Type B pancreatic cell (in vitro differentiated cells): ENCODE measurements around the gene PAQR7. TPM values are rescaled to one million over a fixed set of nuclear protein-coding genes. Genes with fewer than 3 reads are reported as not detected.

Experiments used
- DNase-seq: peaks from one replicate; pipeline ENCODE4 v3.0.0; 2021; ENCODE audit warnings: mixed read lengths; ENCODE audit not compliant: unreplicated experiment; ENCODE audit errors: extremely low spot score
- H3K27ac Mint-ChIP-seq: 2 replicates; pipeline ENCODE4 v1.8.0; 2021; ENCODE audit warnings: mild to moderate bottlenecking, mixed read lengths
- H3K27me3 Mint-ChIP-seq: 2 replicates; pipeline ENCODE4 v1.8.0; 2021; ENCODE audit warnings: mixed read lengths
- H3K36me3 Mint-ChIP-seq: 2 replicates; pipeline ENCODE4 v1.8.0; 2021; ENCODE audit warnings: mixed read lengths
- H3K4me1 Mint-ChIP-seq: one replicate; pipeline ENCODE4 v1.8.0; 2021; ENCODE audit warnings: mixed read lengths; ENCODE audit not compliant: unreplicated experiment
- H3K4me3 Mint-ChIP-seq: 2 replicates; pipeline ENCODE4 v1.8.0; 2021; ENCODE audit warnings: mild to moderate bottlenecking, mixed read lengths
- H3K9me3 Mint-ChIP-seq: 2 replicates; pipeline ENCODE4 v1.8.0; 2021; ENCODE audit warnings: mixed read lengths
- long read RNA-seq: library from polyadenylated mRNA; unstranded; transcript quantifications from one replicate; pipeline ENCODE4 v2.0.0, GENCODE V29; 2020
- total RNA-seq: library from RNA; stranded (reverse); gene quantifications from 2 replicates; pipeline ENCODE4 v1.2.1, GENCODE V29; 2021; ENCODE audit warnings: low replicate concordance
- TF ChIP-seq, protein P1 (sequence below): fragments of 200-600 bp; sonication (generic); conservative IDR thresholded peaks from 2 replicates; pipeline ENCODE4 v1.5.0; 2021; ENCODE audit warnings: antibody characterized with exemption, mild to moderate bottlenecking

Gene PAQR7, protein sequence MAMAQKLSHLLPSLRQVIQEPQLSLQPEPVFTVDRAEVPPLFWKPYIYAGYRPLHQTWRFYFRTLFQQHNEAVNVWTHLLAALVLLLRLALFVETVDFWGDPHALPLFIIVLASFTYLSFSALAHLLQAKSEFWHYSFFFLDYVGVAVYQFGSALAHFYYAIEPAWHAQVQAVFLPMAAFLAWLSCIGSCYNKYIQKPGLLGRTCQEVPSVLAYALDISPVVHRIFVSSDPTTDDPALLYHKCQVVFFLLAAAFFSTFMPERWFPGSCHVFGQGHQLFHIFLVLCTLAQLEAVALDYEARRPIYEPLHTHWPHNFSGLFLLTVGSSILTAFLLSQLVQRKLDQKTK
- total RNA-seq = 24.3 and 41.0 TPM in 2 replicates
- long read RNA-seq = 0 reads

DNA sequence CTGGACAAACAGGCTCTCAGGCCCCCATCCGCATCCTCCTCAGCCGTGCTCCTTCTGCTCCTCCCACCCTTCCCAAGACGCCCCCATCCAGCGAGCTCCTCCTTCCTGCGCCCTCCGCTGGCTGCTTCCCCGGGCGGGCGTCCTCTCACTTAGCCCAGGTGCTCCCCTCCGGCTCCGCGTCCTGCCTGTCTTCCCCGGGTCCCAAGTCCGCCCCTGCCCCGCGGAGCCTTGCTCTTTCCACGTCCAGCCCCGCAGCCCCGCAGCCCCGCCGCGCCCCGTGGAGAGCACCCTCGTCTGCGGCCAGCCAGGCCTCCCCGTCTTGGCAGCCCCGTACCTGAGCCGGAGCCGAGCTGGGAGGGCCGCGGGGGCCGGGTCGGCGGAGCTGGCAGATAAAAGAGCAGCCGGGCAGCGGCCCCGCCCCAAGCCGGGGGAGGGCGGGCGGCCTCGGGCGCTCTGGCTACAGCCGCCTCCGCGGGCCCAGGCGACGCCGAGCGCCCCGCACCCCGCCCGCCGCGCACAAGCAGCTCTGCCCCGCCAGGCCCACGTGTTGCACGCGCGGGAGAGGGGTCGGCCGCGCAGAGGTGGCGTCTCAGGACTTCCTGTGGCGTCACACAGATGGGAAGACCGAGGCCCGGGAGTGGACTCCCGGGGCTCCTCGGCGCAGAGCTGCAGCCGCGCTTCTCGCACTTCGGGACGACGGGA, at the start of gene PAQR7:
Gene PAQR7, minus strand, starts transcription at position 555 of the 702 bp plus-strand sequence. CDS start 11,869 bp downstream, outside the sequence.
- H3K36me3 Mint-ChIP-seq = no peaks in the 10 kb centered on the region
- peak; percentile 80 for DNase-seq
- H3K4me3 Mint-ChIP-seq = peak within 1 kb of the TSS; percentile 94
- no peaks in the 10 kb centered on the region for H3K27me3 Mint-ChIP-seq
- H3K9me3 Mint-ChIP-seq = no peaks in the 10 kb centered on the region
- H3K27ac Mint-ChIP-seq = peak within 1 kb of the TSS; percentile 87
- peaks cover 39% of the 10 kb centered on the region for H3K4me1 Mint-ChIP-seq
- TF ChIP-seq, protein P1, sequence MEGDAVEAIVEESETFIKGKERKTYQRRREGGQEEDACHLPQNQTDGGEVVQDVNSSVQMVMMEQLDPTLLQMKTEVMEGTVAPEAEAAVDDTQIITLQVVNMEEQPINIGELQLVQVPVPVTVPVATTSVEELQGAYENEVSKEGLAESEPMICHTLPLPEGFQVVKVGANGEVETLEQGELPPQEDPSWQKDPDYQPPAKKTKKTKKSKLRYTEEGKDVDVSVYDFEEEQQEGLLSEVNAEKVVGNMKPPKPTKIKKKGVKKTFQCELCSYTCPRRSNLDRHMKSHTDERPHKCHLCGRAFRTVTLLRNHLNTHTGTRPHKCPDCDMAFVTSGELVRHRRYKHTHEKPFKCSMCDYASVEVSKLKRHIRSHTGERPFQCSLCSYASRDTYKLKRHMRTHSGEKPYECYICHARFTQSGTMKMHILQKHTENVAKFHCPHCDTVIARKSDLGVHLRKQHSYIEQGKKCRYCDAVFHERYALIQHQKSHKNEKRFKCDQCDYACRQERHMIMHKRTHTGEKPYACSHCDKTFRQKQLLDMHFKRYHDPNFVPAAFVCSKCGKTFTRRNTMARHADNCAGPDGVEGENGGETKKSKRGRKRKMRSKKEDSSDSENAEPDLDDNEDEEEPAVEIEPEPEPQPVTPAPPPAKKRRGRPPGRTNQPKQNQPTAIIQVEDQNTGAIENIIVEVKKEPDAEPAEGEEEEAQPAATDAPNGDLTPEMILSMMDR = no peak

DNA sequence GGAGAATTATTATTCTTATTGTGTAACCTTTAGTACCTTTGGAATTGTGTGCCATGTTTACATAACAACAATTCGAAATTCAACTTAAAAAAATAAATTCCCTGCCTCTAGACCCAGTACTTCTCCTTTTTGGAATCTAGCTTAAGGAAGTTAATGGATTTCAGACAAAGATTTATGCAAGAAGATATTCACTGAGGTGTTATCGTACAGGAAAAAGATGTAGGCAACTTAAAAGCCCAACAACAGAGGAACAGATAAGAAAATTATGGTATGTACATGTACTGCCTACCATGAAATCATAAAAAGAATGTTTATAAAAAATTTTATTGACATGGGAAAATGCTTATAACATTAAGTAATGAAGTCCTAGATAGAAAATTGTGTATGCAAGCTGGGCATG, 48.9 kb upstream of the PAQR7 start:
- H3K9me3 Mint-ChIP-seq = no peaks in the 10 kb centered on the region
- DNase-seq = no peak
- TF ChIP-seq, protein P1 = no peak
- H3K27ac Mint-ChIP-seq = no peak overlapping the region
- peaks cover 29% of the 10 kb centered on the region for H3K4me1 Mint-ChIP-seq
- peaks cover 14% of the 10 kb centered on the region for H3K27me3 Mint-ChIP-seq
- H3K4me3 Mint-ChIP-seq = no peak overlapping the region
- no peaks in the 10 kb centered on the region for H3K36me3 Mint-ChIP-seq

DNA sequence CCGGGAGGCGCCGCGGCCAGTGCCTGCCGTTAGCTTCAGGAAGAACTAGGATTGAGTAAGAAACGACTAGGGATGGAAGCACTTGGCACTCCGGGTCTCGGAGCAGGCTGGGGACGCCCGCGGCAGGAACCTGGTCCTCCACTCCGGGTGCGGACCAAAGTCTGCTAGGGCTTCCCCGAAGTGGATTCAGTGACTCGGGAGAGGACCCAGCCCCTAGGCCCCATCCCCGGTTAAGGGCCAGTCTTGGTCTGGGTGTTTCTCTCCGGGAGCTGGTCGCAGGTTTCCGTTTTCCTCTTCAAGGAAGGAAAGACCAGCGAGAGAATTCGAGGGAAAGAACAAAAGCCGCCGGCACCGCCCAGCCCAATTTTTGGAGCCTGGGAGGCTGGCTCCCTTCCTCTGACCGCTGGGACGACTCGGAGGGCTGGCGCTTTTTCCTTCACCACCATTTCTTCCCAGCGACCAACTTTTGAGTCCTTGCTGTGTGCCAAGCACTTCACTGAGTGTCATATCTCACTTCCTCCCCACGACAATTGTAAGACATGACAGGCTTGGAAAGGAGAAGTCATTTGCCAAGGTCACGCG, 47.6 kb upstream of the PAQR7 start:
- TF ChIP-seq, protein P1 = no peak
- Mint-ChIP-seq H3K27ac (peak overlapping the region; percentile 50), H3K36me3 (no peaks in the 10 kb centered on the region), H3K4me1 (peaks cover 26% of the 10 kb centered on the region), H3K4me3 (peak overlapping the region; percentile 88), H3K27me3 (peaks cover 14% of the 10 kb centered on the region), H3K9me3 (no peaks in the 10 kb centered on the region)
- DNase-seq = no peak

DNA sequence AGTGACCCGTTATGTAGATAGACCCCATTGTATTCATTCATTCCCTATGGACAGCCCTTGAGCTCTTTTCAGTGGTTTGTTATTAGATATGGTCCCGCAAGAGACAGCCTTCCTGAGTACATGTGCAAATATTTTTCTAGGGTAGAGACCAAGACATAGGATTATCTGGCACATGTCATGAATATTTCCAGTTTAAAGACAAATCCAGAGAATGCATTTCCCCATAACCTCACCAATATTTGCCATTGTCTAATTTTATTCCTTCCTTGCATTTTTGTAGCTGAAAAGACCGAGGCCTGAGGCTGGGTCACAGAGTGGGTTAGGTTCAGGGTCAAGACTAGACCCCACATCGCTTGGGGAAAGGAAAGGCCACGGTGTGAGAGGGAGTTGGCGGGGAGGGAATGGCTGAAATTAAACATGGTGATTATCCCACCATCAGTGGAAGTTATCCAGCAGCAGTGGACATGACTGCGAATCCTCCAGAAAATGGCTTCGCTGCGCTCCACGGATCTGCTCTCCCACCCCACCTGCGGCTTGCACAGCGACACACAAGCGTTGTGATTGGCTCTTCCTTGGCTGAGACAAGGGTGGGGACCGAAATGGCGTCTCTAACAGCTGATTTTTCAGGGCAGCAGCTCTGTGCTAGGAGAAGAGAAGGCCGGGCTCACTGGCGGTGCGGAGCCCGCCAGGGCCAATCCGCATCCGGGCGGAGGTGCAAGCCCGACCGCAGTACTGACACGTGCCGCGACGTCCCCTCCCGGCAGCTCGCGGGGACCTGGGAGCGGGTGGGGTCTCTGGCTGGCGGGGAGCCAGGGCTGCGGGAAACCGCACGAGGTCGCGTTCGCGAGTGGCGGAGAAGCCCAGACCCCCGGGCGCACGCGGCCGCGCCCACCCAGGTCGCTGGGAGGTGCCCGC, 46.8 kb upstream of the PAQR7 start:
- H3K4me1 Mint-ChIP-seq = peaks cover 22% of the 10 kb centered on the region
- no peaks in the 10 kb centered on the region for H3K9me3 Mint-ChIP-seq
- H3K36me3 Mint-ChIP-seq = no peaks in the 10 kb centered on the region
- TF ChIP-seq, protein P1 = no peak
- peak overlapping the region; percentile 88 for H3K4me3 Mint-ChIP-seq
- H3K27ac Mint-ChIP-seq = peak overlapping the region; percentile 71
- H3K27me3 Mint-ChIP-seq = peaks cover 14% of the 10 kb centered on the region
- DNase-seq = no peak

DNA sequence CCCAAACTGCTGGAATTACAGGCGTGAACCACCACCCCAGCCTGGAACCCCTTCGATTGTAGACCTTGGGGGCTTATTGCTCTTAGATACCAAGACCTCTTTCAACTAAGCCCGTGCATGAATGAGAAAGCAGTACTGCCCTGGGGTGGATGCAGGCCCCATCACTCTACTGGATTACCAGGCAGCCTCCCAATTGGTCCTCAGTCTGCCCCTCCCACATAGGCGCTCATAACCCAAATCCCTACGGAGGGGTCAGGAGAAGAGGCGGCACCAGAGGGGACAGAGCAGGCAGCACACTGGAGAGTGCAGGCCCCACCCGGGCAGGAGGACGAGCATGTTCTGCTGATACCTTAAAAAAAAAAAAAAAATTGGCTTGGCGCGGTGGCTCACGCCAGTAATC, 43.1 kb upstream of the PAQR7 start:
- H3K27ac Mint-ChIP-seq = no peak overlapping the region
- no peaks in the 10 kb centered on the region for H3K36me3 Mint-ChIP-seq
- H3K4me3 Mint-ChIP-seq = no peak overlapping the region
- TF ChIP-seq, protein P1 = no peak
- DNase-seq = no peak
- H3K27me3 Mint-ChIP-seq = peaks cover 10% of the 10 kb centered on the region
- no peaks in the 10 kb centered on the region for H3K9me3 Mint-ChIP-seq
- peaks cover 12% of the 10 kb centered on the region for H3K4me1 Mint-ChIP-seq
